ENCODE measurements around the gene SRL.

The SRL gene

GRCh38 chr16:4182581-4183236, 59.2 kb downstream of the SRL start:
- no peak for TF ChIP-seq EZH2phosphoT487 (IDR thresholded peaks at IDR 0.05; ENCODE audit: borderline replicate concordance)
- TF ChIP-seq CTCF (conservative IDR thresholded peaks at IDR 0.05; ENCODE audit: low read length), result no peak
- Histone ChIP-seq H3K27me3 (ENCODE audit: insufficient read depth, low read length, poor library complexity, severe bottlenecking) (no peaks in the 10 kb centered on the region), H3K36me3 (ENCODE audit: insufficient read depth, low read length) (no peaks in the 10 kb centered on the region), H3K9ac (ENCODE audit: low read depth, low read length, poor library complexity, severe bottlenecking) (peak overlapping the region; percentile 75), H3K4me2 (ENCODE audit: low read depth, low read length, poor library complexity, severe bottlenecking) (peak overlapping the region; percentile 68), H3K9me3 (ENCODE audit: insufficient read depth, low read depth, low read length) (no peaks in the 10 kb centered on the region), H3K79me2 (ENCODE audit: insufficient read depth, low read length) (no peaks in the 10 kb centered on the region), H4K20me1 (ENCODE audit: insufficient read depth, low read length, poor library complexity, severe bottlenecking) (no peaks in the 10 kb centered on the region), H3F3A (ENCODE audit: low read depth) (no peaks in the 10 kb centered on the region), H2AFZ (ENCODE audit: low read length) (no peak overlapping the region), H3K4me3 (ENCODE audit: low read length, poor library complexity, severe bottlenecking) (peak overlapping the region; percentile 75), H3K4me1 (ENCODE audit: insufficient read depth, low read length, poor library complexity, severe bottlenecking) (no peaks in the 10 kb centered on the region), H3K9me2 (replicated peaks; ENCODE audit: low read depth, low read length) (no peaks in the 10 kb centered on the region)

- H3K79me2 ChIP-seq (ENCODE audit: insufficient read depth, low read length), result no peaks in the 10 kb centered on the region
- no peaks in the 10 kb centered on the region for H3K27me3 ChIP-seq (ENCODE audit: insufficient read depth, low read length, poor library complexity, severe bottlenecking)
- H3K9me3 ChIP-seq (ENCODE audit: insufficient read depth, low read depth, low read length), result no peaks in the 10 kb centered on the region
- H3K4me3 ChIP-seq (ENCODE audit: low read length, poor library complexity, severe bottlenecking), result no peak overlapping the region
- no peaks in the 10 kb centered on the region for H3K9me2 ChIP-seq (replicated peaks; ENCODE audit: low read depth, low read length)
- no peak overlapping the region for H3K4me2 ChIP-seq (ENCODE audit: low read depth, low read length, poor library complexity, severe bottlenecking)
- TF ChIP-seq EZH2phosphoT487 (IDR thresholded peaks at IDR 0.05; ENCODE audit: borderline replicate concordance) (no peak), CTCF (conservative IDR thresholded peaks at IDR 0.05; ENCODE audit: low read length) (no peak)
- no peaks in the 10 kb centered on the region for H3K36me3 ChIP-seq (ENCODE audit: insufficient read depth, low read length)
- H3F3A ChIP-seq (ENCODE audit: low read depth), result no peaks in the 10 kb centered on the region
- H4K20me1 ChIP-seq (ENCODE audit: insufficient read depth, low read length, poor library complexity, severe bottlenecking), result no peaks in the 10 kb centered on the region
- no peaks in the 10 kb centered on the region for H3K4me1 ChIP-seq (ENCODE audit: insufficient read depth, low read length, poor library complexity, severe bottlenecking)
- H3K9ac ChIP-seq (ENCODE audit: low read depth, low read length, poor library complexity, severe bottlenecking), result no peak overlapping the region
- H2AFZ ChIP-seq (ENCODE audit: low read length), result no peak overlapping the region
Observed at GRCh38 chr16:4180511-4180910, 61.4 kb downstream of the SRL start.

GRCh38 chr16:4179763-4180260, 62.1 kb downstream of the SRL start:
- Histone ChIP-seq H3K9me3 (ENCODE audit: insufficient read depth, low read depth, low read length) (no peaks in the 10 kb centered on the region), H3K9ac (ENCODE audit: low read depth, low read length, poor library complexity, severe bottlenecking) (no peak overlapping the region), H3K4me1 (ENCODE audit: insufficient read depth, low read length, poor library complexity, severe bottlenecking) (no peaks in the 10 kb centered on the region), H3K4me2 (ENCODE audit: low read depth, low read length, poor library complexity, severe bottlenecking) (no peak overlapping the region), H3K4me3 (ENCODE audit: low read length, poor library complexity, severe bottlenecking) (no peak overlapping the region), H3K27me3 (ENCODE audit: insufficient read depth, low read length, poor library complexity, severe bottlenecking) (no peaks in the 10 kb centered on the region), H3F3A (ENCODE audit: low read depth) (no peaks in the 10 kb centered on the region), H2AFZ (ENCODE audit: low read length) (no peak overlapping the region), H4K20me1 (ENCODE audit: insufficient read depth, low read length, poor library complexity, severe bottlenecking) (no peaks in the 10 kb centered on the region), H3K9me2 (replicated peaks; ENCODE audit: low read depth, low read length) (no peaks in the 10 kb centered on the region), H3K79me2 (ENCODE audit: insufficient read depth, low read length) (no peaks in the 10 kb centered on the region), H3K36me3 (ENCODE audit: insufficient read depth, low read length) (no peaks in the 10 kb centered on the region)
- no peak for TF ChIP-seq CTCF (conservative IDR thresholded peaks at IDR 0.05; ENCODE audit: low read length)
- TF ChIP-seq EZH2phosphoT487 (IDR thresholded peaks at IDR 0.05; ENCODE audit: borderline replicate concordance), result no peak
